Parathyroid adenoma (tissue), 2 donors: ENCODE data around the gene IL1RAPL2.

Source experiments
- H2AFZ ChIP-seq: fragments of 300-600 bp; sonication (generic); one replicate; pipeline ENCODE4 v1.7.0; 2017; ENCODE audit warnings: antibody characterized with exemption, mild to moderate bottlenecking
- H3K27ac ChIP-seq: fragments of 300-600 bp; sonication (generic); one replicate; pipeline ENCODE4 v1.7.0; 2017
- H3K27me3 ChIP-seq: fragments of 300-600 bp; sonication (generic); one replicate; pipeline ENCODE4 v1.7.0; 2017; ENCODE audit warnings: low read length; ENCODE audit not compliant: control insufficient read depth, insufficient read depth
- H3K36me3 ChIP-seq: fragments of 300-600 bp; sonication (generic); one replicate; pipeline ENCODE4 v1.7.0; 2017; ENCODE audit warnings: low read length; ENCODE audit not compliant: control insufficient read depth, insufficient read depth
- H3K4me1 ChIP-seq: fragments of 300-600 bp; sonication (generic); one replicate; pipeline ENCODE4 v1.7.0; 2017; ENCODE audit warnings: control low read depth
- H3K4me2 ChIP-seq: fragments of 300-600 bp; sonication (generic); one replicate; pipeline ENCODE4 v1.7.0; 2017; ENCODE audit warnings: low read length
- H3K4me3 ChIP-seq: fragments of 300-600 bp; sonication (generic); one replicate; pipeline ENCODE4 v1.7.0; 2017; ENCODE audit warnings: low read depth, low read length
- H3K79me2 ChIP-seq: fragments of 300-600 bp; sonication (generic); one replicate; pipeline ENCODE4 v1.7.0; 2017; ENCODE audit warnings: control low read depth
- H3K9ac ChIP-seq: fragments of 300-600 bp; sonication (generic); one replicate; pipeline ENCODE4 v1.7.0; 2017; ENCODE audit warnings: mild to moderate bottlenecking
- H3K9me3 ChIP-seq: fragments of 300-600 bp; sonication (generic); one replicate; pipeline ENCODE4 v1.7.0; 2017; ENCODE audit warnings: low read length; ENCODE audit not compliant: control insufficient read depth
- CTCF ChIP-seq: fragments of 300-600 bp; sonication (generic); IDR thresholded peaks from one replicate; pipeline ENCODE4 v1.7.0; 2017; ENCODE audit warnings: antibody characterized with exemption, mild to moderate bottlenecking
- donor health status: primary hyperparathyroidism.

Gene IL1RAPL2

GRCh38 chrX:104854188-104854587, 288.2 kb downstream of the IL1RAPL2 start:
- Histone ChIP-seq H3K4me1 (no peaks in the 10 kb centered on the region), H3K4me3 (no peak overlapping the region), H2AFZ (no peak overlapping the region), H3K79me2 (no peaks in the 10 kb centered on the region), H3K27me3 (no peaks in the 10 kb centered on the region), H3K4me2 (no peak overlapping the region), H3K36me3 (no peaks in the 10 kb centered on the region), H3K9me3 (no peaks in the 10 kb centered on the region), H3K9ac (no peak overlapping the region), H3K27ac (no peak overlapping the region)
- no peak for TF ChIP-seq CTCF

GRCh38 chrX:104854790-104855340, 288.9 kb downstream of the IL1RAPL2 start:
- Histone ChIP-seq H3K27ac (no peak overlapping the region), H3K9me3 (no peaks in the 10 kb centered on the region)
- no peak for TF ChIP-seq CTCF

GRCh38 chrX:104863466-104863865, 297.5 kb downstream of the IL1RAPL2 start:
- H3K27ac ChIP-seq = no peak overlapping the region
- H3K4me3 ChIP-seq = no peak overlapping the region
- H3K79me2 ChIP-seq = no peaks in the 10 kb centered on the region
- H3K36me3 ChIP-seq = no peaks in the 10 kb centered on the region
- no peak overlapping the region for H2AFZ ChIP-seq
- no peak overlapping the region for H3K9ac ChIP-seq
- H3K27me3 ChIP-seq = no peaks in the 10 kb centered on the region
- no peak overlapping the region for H3K4me2 ChIP-seq
- TF ChIP-seq CTCF = no peak
- H3K9me3 ChIP-seq = no peaks in the 10 kb centered on the region
- H3K4me1 ChIP-seq = no peaks in the 10 kb centered on the region

More at GRCh38 chrX:104854790-104855340, 288.9 kb downstream of the IL1RAPL2 start:
- Histone ChIP-seq H2AFZ (no peak overlapping the region), H3K36me3 (no peaks in the 10 kb centered on the region), H3K4me3 (no peak overlapping the region), H3K27me3 (no peaks in the 10 kb centered on the region), H3K79me2 (no peaks in the 10 kb centered on the region), H3K9ac (no peak overlapping the region), H3K4me2 (no peak overlapping the region), H3K4me1 (no peaks in the 10 kb centered on the region)

GRCh38 chrX:104864296-104864695, 298.3 kb downstream of the IL1RAPL2 start:
- H3K36me3 ChIP-seq = no peaks in the 10 kb centered on the region
- H3K27ac ChIP-seq = no peak overlapping the region
- H3K79me2 ChIP-seq = no peaks in the 10 kb centered on the region
- H3K4me2 ChIP-seq = no peak overlapping the region
- no peak overlapping the region for H3K9ac ChIP-seq
- H3K4me3 ChIP-seq = no peak overlapping the region
- H3K9me3 ChIP-seq = no peaks in the 10 kb centered on the region
- TF ChIP-seq CTCF = no peak
- H3K27me3 ChIP-seq = no peaks in the 10 kb centered on the region
- no peak overlapping the region for H2AFZ ChIP-seq
- H3K4me1 ChIP-seq = no peaks in the 10 kb centered on the region

GRCh38 chrX:104877504-104877903, 311.5 kb downstream of the IL1RAPL2 start:
- H2AFZ ChIP-seq = no peak overlapping the region
- H3K27ac ChIP-seq = no peak overlapping the region
- no peaks in the 10 kb centered on the region for H3K79me2 ChIP-seq
- no peak for TF ChIP-seq CTCF
- H3K9ac ChIP-seq = no peak overlapping the region
- no peaks in the 10 kb centered on the region for H3K4me1 ChIP-seq
- no peaks in the 10 kb centered on the region for H3K36me3 ChIP-seq
- no peaks in the 10 kb centered on the region for H3K9me3 ChIP-seq
- H3K4me3 ChIP-seq = no peak overlapping the region
- H3K27me3 ChIP-seq = no peaks in the 10 kb centered on the region
- no peak overlapping the region for H3K4me2 ChIP-seq
